HAP-1 (cell line): ENCODE data around the gene MLC1.

Experiments
- DNase-seq, 2 experiments: peaks; one replicate each; pipeline ENCODE4 v3.0.0-alpha.2; 2016 to 2020; ENCODE audit warnings: low spot score in 2 of 2
- H3K27me3 ChIP-seq: fragments of 250-450 bp; sonication (Bioruptor Pico); 2 replicates; pipeline ENCODE4 v1.5.1; 2020; ENCODE audit warnings: low read depth, mild to moderate bottlenecking, moderate library complexity
- H3K36me3 ChIP-seq: fragments of 250-450 bp; sonication (Bioruptor Pico); replicated peaks from 2 replicates; pipeline ENCODE4 v1.5.1; 2020; ENCODE audit warnings: mild to moderate bottlenecking
- H3K4me1 ChIP-seq: fragments of 250-450 bp; sonication (Bioruptor Pico); 2 replicates; pipeline ENCODE4 v1.5.1; 2020; ENCODE audit warnings: mild to moderate bottlenecking
- H3K4me3 ChIP-seq: fragments of 250-450 bp; sonication (Bioruptor Pico); 2 replicates; pipeline ENCODE4 v1.5.1; 2020; ENCODE audit warnings: mild to moderate bottlenecking, moderate library complexity
- H3K9me3 ChIP-seq: fragments of 250-450 bp; sonication (Bioruptor Pico); 2 replicates; pipeline ENCODE4 v1.5.1; 2020; ENCODE audit warnings: mild to moderate bottlenecking, moderate library complexity
- in situ Hi-C: fragments of 300-500 bp; cut with MboI; formaldehyde crosslinking; loops from 3 replicates; pipeline ENCODE4 v1.14.3; 2020; ENCODE audit warnings: low sequenced_read_pairs, inconsistent platforms, mixed read lengths

MLC1 gene

DNA sequence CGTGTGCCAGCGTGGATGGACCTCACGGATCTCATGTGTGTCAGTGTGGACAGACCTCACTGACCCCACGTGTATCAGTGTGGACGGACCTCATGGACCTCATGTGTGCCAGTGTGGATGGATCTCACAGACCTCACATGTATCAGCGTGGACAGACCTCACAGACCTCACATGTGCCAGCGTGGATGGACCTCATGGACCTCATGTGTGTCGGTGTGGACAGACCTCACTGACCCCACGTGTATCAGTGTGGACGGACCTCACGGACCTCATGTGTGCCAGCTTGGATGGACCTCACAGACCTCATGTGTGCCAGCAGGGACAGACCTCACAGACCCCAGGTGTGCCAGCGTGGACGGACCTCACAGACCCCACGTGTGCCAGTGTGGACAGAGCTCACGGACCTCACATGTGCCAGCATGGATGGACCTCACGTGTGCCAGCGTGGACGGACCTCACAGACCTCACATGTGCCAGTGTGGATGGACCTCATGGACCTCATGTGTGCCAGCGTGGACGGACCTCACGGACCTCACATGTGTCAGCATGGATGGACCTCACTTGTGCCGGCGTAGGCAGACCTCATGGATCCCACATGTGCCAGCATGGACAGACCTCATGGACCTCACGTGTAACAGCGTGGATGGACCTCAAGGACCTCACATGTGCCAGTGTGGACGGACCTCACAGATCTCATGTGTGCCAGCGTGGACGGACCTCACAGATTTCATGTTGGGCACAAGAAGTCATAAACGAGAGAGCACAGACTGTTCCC lies 45.4 kb downstream of the MLC1 start:
- Histone ChIP-seq H3K4me1 (no peaks in the 10 kb centered on the region), H3K9me3 (0 out of 2 replicates have a peak, but pooled peaks cover 2% of the 10 kb centered on the region), H3K4me3 (no peak overlapping the region), H3K36me3 (no peaks in the 10 kb centered on the region), H3K27me3 (peaks cover 3% of the 10 kb centered on the region; the same call in 1 of the 2 replicates)
- DNase-seq, result no peak
- in situ Hi-C loops, result loop anchor here (10.0 kb wide), 1 partner anchor 275 kb away; no protein-coding TSS in a partner anchor

DNA sequence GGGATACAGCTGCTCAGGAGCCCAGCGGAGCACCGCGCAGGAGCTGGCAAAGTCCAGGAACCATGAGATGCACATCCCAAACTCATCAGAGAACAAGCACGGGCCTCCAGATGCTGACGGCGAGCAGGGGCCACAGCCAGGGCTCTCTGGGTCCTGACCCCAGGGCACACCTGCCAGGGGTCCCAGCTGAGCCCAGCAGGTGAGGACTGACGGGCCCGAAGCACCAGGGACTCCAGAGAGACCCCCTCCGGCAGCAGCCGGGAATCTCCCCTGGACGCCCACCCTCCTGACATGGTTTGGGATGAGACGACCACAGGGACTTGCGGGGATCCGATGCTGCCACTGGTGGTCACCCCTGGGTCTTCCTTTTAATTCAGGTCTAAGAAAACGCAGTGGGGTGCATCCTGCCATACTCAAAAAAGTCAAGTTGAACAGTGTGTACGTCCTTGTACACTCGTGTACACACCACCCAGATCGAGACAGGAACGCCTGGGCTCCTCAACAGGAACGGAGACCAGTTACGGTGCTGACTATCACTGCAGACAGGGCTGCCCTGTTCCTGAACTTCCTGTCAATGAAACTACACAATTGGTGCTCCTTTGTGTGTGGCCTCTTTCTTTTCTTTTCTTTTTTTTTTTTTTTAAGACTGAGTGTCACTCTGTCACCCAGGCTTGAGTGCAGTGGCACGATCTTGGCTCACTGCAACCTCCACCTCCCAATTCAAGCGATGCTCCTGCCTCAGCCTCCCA lies 49.1 kb downstream of the MLC1 start:
- Histone ChIP-seq H3K4me1 (no peaks in the 10 kb centered on the region), H3K4me3 (no peak overlapping the region), H3K36me3 (no peaks in the 10 kb centered on the region), H3K9me3 (no peaks in the 10 kb centered on the region), H3K27me3 (no peaks in the 10 kb centered on the region)
- DNase-seq, result no peak
- in situ Hi-C loops, result loop anchor here (10.0 kb wide), 1 partner anchor 271 kb away; no protein-coding TSS in a partner anchor

DNA sequence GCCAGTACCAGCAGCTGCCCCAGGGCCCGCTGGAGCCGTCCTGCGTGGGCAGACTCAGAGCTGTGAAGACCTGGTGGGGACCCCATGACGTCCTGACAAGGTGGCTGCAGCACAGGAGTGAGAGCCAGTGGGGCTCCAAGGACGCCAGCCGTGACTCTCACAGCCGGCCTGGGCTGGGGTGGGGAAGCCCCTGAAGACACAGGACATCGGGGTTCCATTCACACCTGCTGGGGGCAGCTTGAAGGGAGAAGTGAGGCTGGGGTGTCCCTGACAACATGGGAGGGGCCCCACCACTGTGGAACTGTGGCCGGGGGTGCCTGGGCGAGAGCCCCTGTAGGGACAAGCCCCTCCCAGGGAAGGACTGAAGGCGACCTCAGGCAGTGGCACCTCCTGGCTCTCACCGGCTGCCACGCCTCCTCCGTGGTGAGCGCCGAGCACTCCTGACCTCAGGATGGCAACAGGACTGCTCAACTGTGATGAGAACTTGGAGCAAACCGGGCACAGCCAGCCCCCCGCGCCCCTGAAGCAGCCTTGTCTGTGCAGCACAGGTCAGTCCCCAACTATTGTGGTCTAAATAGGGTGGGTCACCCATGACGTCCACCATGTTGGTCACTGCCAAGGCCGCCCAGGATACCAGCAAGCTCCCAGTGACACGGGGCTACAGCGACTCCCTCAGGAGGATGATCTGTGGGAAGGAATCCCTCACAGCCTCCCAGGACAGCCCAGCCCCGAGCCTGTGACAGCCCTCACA lies 49.9 kb downstream of the MLC1 start:
- Histone ChIP-seq H3K9me3 (no peaks in the 10 kb centered on the region), H3K36me3 (no peaks in the 10 kb centered on the region), H3K4me1 (no peaks in the 10 kb centered on the region), H3K4me3 (no peak overlapping the region), H3K27me3 (no peaks in the 10 kb centered on the region)
- DNase-seq, result no peak
- in situ Hi-C loops, result loop anchor here (10.0 kb wide), 1 partner anchor 271 kb away; no protein-coding TSS in a partner anchor

DNA sequence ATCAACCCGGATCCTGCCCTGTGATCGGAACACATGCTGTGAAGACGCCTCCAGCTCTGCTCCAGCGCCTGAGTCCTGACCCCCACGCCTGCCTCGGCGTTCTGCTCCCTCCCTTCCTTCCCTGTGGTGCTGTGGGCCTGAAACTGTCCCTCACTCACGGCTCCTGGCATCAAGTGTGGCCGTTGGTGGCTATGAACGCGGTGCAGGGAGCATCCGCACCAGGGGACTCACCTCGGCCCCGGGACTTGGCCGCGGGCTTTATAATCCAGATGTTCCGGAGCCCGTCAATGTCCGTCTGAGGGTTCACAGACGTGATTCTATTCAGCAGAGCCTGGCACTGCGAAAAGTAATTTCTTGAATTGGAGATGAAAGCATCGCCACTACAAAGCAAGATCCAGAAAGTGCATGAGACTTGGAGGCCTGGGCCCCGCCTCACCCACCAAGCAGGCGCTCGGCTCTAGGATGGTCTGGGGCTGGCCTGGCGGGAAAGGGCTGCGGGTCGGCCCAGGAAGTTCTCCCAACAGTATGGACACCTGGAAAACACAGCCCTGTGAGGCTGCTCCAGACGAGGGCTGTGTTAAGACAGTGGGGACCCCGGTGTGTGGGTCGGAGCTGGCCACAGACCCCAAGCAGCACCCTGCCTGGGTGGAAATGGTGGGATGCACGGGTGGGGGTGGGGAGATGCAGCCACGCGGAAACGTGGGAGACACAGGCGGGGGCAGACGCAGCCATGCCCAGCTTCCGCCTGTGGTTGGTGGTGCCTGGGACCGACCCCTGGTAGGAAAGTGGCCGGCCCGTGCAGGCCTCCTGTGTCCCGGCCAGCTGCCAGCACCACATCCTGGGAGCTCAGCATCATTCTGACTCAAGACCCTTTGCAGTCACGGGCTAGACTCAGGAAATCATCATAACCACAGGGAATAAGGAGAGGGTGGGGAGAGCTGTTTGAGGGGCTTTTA lies 50.8 kb downstream of the MLC1 start:
- H3K4me3 ChIP-seq, result no peak overlapping the region
- no peaks in the 10 kb centered on the region; the same call in 1 of the 2 replicates for H3K4me1 ChIP-seq
- peaks cover 4% of the 10 kb centered on the region; the same call in 1 of the 2 replicates for H3K27me3 ChIP-seq
- no peak for DNase-seq
- H3K9me3 ChIP-seq, result no peaks in the 10 kb centered on the region
- in situ Hi-C loops, result loop anchor here (5.0 to 10.0 kb wide), 2 partner anchors 102 to 270 kb away; no protein-coding TSS in a partner anchor
- H3K36me3 ChIP-seq, result no peaks in the 10 kb centered on the region

DNA sequence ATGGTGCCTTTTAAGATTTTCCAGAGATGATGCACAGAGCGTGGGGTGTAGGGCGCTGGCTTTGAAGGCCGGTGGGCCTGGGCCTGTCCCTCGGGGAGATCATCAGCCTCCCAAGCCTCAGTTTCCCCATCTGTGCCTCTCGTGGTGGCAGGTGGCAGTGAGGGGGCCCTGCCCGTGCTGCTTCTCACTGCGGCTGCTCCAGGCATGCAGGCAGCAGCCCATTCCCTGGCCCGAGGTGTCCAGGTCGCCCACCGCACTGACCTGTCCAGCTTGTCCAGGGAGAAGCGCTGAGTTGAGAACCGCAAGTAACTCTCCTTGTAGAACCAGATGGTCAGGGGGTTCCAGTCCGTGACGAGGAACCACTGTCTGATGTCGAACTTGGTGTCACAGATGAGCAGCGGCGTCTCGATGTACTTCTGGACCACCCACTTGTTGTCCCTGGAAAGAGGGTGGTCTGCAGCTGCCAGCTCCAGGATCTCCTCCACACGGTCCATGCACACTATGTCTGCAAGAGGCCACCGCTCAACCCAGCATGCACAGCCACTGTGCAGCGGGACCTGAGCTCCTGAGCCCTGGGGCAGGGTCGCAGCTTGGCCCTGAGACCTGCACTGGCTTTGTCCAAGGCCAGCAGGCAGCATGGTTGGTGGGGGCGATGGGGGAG lies 52.2 kb downstream of the MLC1 start:
- H3K4me1 ChIP-seq, result no peaks in the 10 kb centered on the region; the same call in 1 of the 2 replicates
- in situ Hi-C loops, result loop anchor here (5.0 to 10.0 kb wide), 2 partner anchors 101 to 268 kb away; no protein-coding TSS in a partner anchor
- H3K9me3 ChIP-seq, result no peaks in the 10 kb centered on the region
- no peaks in the 10 kb centered on the region for H3K36me3 ChIP-seq
- H3K4me3 ChIP-seq, result no peak overlapping the region
- DNase-seq, result no peak
- H3K27me3 ChIP-seq, result peaks cover 6% of the 10 kb centered on the region; the same call in 1 of the 2 replicates

DNA sequence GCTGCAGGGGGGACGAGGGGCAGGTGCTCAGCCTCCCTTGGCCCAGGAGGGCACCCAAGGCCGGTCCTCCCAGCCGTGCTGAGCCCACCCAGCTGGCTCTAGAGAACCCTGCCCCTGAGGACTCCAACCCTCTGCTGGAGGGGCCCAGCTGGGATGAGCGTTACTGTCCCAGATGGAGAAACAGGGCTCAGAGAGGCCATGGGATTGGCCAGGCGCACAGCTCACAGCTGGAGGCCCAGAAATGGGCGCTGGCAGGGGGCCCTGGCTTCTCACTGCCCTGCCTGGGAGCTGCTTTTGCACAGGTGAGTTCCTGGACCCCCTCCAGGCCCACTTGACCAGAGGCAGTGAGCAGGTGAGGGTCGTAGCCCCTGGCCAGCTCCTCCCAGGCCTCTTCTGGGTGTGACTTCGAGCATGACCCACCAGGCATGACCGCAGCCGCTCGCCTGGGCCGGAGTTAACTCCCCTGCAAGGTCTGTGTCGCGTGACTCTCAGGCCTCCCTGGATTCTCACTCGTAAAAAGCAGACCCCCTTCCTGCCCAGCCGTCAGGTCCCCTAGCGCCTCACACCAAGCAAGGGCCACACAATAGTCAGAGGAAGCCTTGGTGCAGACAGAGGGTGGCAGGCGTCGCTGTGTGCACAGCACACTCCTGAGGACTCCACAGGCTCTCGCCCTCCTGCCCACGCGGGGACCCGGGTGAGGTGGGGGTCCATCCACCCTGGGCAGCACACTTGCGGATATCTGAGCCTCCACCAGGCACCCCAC lies 52.9 kb downstream of the MLC1 start:
- in situ Hi-C loops, result loop anchor here (5.0 to 10.0 kb wide), 2 partner anchors 100 to 267 kb away; no protein-coding TSS in a partner anchor
- H3K27me3 ChIP-seq, result peaks cover 7% of the 10 kb centered on the region; the same call in 1 of the 2 replicates
- no peaks in the 10 kb centered on the region for H3K36me3 ChIP-seq
- H3K4me3 ChIP-seq, result no peak overlapping the region
- DNase-seq, result no peak
- no peaks in the 10 kb centered on the region; the same call in 1 of the 2 replicates for H3K4me1 ChIP-seq
- no peaks in the 10 kb centered on the region for H3K9me3 ChIP-seq

DNA sequence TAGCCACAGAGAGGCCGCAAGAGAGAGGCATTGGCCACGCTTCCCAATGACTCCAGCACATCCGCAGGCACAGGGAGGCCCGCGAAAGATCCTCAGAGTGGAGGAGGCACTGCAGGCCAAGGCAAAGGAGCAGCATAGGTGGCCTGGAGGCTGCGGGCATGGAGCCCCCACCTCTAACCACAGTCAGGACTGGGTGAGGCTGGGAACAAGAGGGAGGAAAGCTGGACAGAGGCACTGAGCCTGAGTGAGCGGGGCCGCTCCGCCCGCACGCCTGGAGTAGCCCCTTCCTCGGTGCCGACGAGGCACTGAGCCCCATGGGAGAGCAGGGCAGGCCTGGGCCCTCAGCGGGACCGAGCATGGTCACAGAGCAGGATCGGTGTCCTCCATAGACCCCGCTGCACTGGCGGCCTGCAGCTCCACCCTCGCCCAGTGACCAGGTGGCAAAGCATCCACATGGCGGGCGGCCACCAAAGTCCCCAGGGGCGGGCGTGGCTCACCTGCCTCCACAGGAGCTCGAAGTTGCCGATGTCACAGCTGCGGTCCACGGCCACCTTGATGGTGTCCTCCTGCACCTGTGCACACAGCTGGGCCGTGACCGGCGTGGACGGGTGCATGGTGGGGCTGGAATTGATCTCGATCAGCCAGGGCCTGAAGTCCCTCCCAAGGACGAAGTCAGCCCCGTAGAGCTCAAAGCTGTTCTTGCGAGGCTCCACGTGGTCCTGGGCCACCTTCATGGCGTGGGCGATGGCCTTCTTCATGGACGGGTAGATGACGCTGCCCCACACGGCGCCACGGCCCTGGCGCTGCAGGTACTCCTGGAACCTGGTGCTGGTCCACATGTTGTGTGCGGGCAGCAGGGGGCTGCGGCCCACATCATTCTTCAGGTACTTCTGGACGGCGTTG lies 53.8 kb downstream of the MLC1 start:
- Histone ChIP-seq H3K4me1 (no peaks in the 10 kb centered on the region; the same call in 1 of the 2 replicates), H3K4me3 (no peak overlapping the region), H3K27me3 (peaks cover 7% of the 10 kb centered on the region; the same call in 1 of the 2 replicates), H3K9me3 (no peaks in the 10 kb centered on the region), H3K36me3 (no peaks in the 10 kb centered on the region)
- no peak for DNase-seq
- in situ Hi-C loops, result loop anchor here (5.0 to 10.0 kb wide), 2 partner anchors 99 to 267 kb away; no protein-coding TSS in a partner anchor

GRCh38 chr22:50030297-50031188 lies 54.7 kb downstream of the MLC1 start:
- no peaks in the 10 kb centered on the region; the same call in 1 of the 2 replicates for H3K4me1 ChIP-seq
- H3K27me3 ChIP-seq, result peaks cover 9% of the 10 kb centered on the region
- no peak overlapping the region for H3K4me3 ChIP-seq
- no peaks in the 10 kb centered on the region for H3K36me3 ChIP-seq
- peak; percentile 39 to 85 for DNase-seq
- in situ Hi-C loops, result loop anchor here (5.0 to 10.0 kb wide), 2 partner anchors 98 to 266 kb away; no protein-coding TSS in a partner anchor
- H3K9me3 ChIP-seq, result no peaks in the 10 kb centered on the region

GRCh38 chr22:50027639-50028537 lies 57.3 kb downstream of the MLC1 start:
- no peaks in the 10 kb centered on the region for H3K9me3 ChIP-seq
- no peak overlapping the region for H3K4me3 ChIP-seq
- no peaks in the 10 kb centered on the region for H3K36me3 ChIP-seq
- in situ Hi-C loops, result no loop called here
- DNase-seq, result no peak
- H3K27me3 ChIP-seq, result peaks cover 15% of the 10 kb centered on the region
- H3K4me1 ChIP-seq, result no peaks in the 10 kb centered on the region; the same call in 1 of the 2 replicates
